Activated T-helper 1 cell treated with anti-CD3 and anti-CD28 coated beads, Interleukin-2, amount 50 U/mL, for 16 hours (primary cell): ENCODE measurements around the gene MPP3.

ENCODE experiments used
- DNase-seq, 2 donors: peaks; one replicate each; pipeline ENCODE4 v3.0.0-alpha.2; 2020; ENCODE audit warnings: low read depth in 1 of 2, low spot score in 1 of 2

The MPP3 gene

GRCh38 chr17:43834106-43834505 lies 1.2 kb upstream of the MPP3 start:
- no peak for DNase-seq

GRCh38 chr17:43832168-43832975 lies 574 bp downstream of the MPP3 start:
- DNase-seq, result no peak

- no peak for DNase-seq
These were observed 1.3 kb downstream of the MPP3 start for GRCh38 chr17:43831633-43832032.

GRCh38 chr17:43830510-43831140 lies 2.3 kb downstream of the MPP3 start:
- no peak for DNase-seq

GRCh38 chr17:43829738-43830137 lies 3.2 kb downstream of the MPP3 start:
- no peak for DNase-seq

GRCh38 chr17:43827596-43827995 lies 5.3 kb downstream of the MPP3 start:
- DNase-seq, result no peak

- DNase-seq, result no peak
These were observed 6.7 kb downstream of the MPP3 start for GRCh38 chr17:43826206-43826605.

- no peak for DNase-seq
These were observed 7.4 kb downstream of the MPP3 start for GRCh38 chr17:43825567-43825966.

- no peak for DNase-seq
These were observed 9.4 kb downstream of the MPP3 start for GRCh38 chr17:43823350-43824084.

GRCh38 chr17:43822570-43823190 lies 10.3 kb downstream of the MPP3 start:
- DNase-seq, result no peak

GRCh38 chr17:43820759-43821158 lies 12.2 kb downstream of the MPP3 start:
- no peak for DNase-seq

GRCh38 chr17:43818966-43819365 lies 14.0 kb downstream of the MPP3 start:
- no peak for DNase-seq

GRCh38 chr17:43817826-43818225 lies 15.1 kb downstream of the MPP3 start:
- DNase-seq, result no peak

GRCh38 chr17:43816336-43817320 lies 16.3 kb downstream of the MPP3 start:
- DNase-seq, result no peak

- DNase-seq, result no peak
These were observed 18.2 kb downstream of the MPP3 start for GRCh38 chr17:43814714-43815113.

- DNase-seq, result no peak
These were observed 18.9 kb downstream of the MPP3 start for GRCh38 chr17:43814026-43814425.

- DNase-seq, result no peak
These were observed 19.6 kb downstream of the MPP3 start for GRCh38 chr17:43813386-43813785.

- no peak for DNase-seq
These were observed 20.3 kb downstream of the MPP3 start for GRCh38 chr17:43812396-43813265.

- DNase-seq, result no peak
These were observed 22.1 kb downstream of the MPP3 start for GRCh38 chr17:43810823-43811222.
